Stimulated activated CD4-positive, alpha-beta T cell treated with anti-CD3 and anti-CD28 coated beads, TNF-alpha, amount 100 ng/mL, for 1 hour (primary cell): ENCODE measurements around the gene TTC21A.

Source experiments
- DNase-seq, 3 donors: peaks; one replicate each; pipeline ENCODE4 v3.0.0-alpha.2; 2020; ENCODE audit warnings: low read depth in 3 of 3, low spot score in 1 of 3

TTC21A gene

DNA sequence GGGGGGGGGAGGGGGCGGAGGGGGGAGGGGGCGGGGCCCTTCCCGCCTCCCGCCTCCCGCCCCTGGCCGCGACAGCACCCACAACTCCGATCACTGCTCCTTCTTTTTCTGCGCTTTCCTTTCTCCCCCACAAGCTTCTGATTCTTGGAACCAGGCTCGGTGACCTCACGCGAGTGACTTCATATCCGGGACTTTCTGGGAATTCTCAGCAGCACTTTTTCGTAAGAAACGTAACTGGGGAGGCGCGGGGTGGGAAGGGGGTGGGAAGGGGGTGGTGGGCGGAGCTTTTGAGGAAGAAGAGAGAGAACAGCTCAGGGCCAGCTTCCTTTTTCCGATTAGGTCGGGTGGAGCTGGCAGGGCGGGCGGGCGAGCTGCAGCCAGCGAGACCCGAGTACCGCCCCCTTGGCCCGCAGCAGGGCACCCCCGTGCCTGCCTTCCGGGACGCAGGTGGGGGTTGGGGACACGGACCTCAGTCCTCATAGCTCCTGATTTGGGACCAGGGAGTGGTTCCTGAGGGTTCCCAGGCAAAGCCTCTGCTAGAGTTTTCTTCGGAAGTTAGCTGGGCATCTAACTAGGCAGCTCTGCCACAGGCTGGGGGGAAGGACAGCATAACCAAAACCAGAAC, 70.3 kb downstream of the TTC21A start:
- peak; percentile 17 to 47 (median 32) for DNase-seq

DNA sequence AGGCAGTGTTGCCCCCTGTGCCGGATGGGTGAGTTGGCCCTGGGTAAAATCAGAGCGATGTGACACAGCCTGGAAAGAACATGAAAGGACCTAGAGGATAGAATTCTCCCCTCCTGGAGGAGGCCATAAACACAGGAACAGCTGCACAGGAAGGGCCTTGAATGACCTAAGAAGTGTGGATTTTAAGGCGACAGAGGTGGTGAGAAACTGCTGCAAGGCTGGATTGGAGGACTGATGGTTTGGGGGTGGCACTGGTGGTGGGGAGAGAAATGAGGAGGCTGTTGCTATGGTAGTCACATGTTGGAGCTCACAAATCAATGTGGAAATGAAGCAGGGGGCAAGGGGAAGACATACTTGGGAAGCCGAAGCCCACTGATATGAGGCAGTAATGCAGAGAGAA, 71.1 kb downstream of the TTC21A start:
- no peak for DNase-seq

DNA sequence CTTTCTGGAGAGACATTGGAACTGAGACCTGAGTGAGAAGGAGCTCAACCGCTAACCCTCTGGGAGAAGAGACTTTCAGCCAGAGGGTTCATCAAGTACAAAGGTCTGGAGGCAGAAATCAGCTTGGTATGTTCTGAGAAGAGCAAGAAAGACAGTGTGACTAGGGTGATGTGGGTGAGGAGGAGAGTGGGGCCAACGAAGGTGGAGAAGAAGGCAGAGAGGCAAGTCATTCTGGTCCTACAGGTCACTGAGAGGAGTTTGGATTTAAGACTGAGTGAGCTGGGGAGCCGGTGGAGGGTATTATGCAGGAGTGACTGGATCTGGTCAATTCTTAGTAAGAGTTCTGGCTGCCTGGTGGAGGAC, 72.7 kb downstream of the TTC21A start:
- DNase-seq, result no peak

DNA sequence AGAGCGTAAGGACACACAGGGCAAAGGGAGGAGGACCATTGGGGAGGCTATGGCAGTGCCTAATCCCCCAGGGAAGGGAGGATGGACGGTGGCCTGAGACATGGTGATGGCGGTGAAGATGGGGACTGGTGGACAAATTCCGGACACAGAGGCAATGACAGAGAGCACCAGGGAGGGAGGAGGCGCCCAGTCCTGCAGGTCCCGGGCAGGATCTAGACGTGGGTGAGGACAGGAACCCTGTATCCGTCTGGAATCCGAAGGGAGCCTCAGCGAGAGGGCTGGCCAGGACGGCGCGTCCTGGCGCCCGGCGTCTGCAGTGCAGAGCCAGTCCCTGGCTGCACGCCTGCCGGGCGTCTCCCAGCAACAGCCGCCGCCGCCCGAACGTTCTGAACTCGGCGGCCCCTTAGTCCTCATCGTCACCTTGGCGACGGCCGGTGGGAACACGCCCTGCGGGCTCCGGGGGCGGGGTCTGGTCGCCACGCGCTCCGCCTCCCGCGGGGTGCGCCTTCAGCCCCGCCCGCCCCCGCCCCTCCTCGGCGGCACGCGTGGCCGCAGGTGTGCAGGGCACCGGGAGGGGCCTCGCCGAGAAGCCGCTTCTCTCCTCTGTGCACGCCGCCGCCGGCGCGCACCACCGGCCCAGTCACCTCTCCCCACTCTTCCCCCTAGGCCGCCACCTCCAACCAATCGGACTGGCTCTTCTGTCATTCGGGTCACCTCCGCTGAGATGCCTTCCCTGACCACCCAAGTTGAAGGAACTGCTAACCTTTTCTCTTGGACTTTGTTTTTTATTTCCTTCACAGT, 73.3 kb downstream of the TTC21A start:
- DNase-seq, result peak; percentile 66 to 77 (median 75)

DNA sequence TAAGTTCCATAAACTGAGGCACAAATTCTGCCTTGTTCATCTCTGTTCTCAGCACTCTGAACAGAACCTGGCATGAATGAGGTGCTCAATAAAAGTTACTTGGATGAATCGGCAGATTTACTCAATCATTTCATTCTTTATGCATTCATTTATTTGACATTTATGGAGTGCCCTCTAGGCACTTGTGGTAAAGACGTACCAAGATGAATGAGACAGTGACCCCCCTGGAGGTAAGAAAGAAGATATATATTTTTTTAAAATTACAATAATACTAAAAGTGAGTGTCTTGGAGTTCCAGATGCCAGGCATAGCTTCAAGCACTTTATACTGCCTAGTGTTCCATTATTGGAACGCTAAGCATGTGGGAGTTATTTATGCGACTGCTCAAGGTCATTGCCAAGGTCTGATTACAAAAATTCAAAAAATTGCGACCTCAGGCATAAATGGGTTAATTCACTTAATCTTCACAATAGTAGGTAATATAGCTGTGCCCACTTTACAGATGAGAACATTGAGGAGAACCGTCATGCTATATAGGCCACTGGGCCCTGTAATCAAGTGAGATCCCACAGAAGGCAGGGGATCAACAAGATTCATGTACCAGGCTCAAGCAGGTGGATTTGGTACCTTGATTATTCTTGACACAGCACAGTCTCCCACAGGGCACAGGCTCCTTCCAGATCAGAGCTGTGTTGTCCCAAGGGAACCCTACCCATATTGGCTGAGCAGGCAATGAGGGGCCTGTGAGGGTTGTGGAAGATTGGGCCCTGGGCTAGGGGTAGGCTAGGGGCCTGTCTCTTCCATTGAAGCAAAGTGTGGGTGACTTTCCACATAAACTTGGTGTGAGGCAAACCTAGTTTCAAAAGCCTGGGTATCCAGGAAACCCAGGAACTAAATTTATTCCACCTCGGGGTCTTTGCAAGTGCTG, 74.2 kb downstream of the TTC21A start:
- DNase-seq, result no peak

DNA sequence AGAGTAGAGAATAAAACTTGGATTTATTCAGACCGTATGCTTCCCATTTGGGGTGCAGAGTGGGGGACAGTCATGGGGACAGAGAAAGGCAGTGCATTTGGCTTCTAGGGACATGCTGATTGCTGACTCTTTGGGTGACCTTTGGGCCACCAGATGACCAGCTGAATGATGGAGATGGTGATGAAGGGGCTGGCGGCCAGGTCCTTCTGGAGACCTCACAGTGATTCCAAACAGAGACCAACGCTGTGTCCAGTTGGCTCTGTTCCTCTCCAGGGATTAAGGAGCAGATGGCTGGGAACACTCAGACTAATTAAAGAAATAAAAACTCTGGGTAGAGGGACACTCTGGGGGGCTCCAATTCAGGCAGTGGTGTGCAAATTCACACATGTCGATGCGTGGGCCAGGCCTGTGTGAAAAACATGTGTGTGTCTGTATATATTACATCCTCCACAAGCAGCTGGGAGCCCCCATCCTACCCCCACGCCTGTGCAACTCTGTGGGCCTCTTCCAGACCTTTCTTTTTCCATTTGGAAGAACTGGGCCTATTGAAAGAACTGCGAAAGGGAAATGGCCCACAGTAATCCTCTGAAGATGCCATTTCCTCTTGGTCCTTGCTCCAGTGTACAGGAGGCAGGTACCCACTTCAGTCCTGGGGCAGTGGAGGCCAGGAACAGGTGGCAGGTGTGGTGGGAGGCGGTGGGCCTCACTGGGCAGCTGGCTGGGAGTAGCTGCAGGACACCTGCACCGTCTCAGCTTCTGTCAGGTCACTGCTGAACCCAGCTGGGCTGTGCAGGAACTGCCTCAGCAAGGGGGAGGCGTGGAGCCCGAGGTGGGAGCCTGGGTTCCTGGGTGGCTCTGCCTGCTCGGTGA, 76.0 kb downstream of the TTC21A start:
- DNase-seq, result no peak

DNA sequence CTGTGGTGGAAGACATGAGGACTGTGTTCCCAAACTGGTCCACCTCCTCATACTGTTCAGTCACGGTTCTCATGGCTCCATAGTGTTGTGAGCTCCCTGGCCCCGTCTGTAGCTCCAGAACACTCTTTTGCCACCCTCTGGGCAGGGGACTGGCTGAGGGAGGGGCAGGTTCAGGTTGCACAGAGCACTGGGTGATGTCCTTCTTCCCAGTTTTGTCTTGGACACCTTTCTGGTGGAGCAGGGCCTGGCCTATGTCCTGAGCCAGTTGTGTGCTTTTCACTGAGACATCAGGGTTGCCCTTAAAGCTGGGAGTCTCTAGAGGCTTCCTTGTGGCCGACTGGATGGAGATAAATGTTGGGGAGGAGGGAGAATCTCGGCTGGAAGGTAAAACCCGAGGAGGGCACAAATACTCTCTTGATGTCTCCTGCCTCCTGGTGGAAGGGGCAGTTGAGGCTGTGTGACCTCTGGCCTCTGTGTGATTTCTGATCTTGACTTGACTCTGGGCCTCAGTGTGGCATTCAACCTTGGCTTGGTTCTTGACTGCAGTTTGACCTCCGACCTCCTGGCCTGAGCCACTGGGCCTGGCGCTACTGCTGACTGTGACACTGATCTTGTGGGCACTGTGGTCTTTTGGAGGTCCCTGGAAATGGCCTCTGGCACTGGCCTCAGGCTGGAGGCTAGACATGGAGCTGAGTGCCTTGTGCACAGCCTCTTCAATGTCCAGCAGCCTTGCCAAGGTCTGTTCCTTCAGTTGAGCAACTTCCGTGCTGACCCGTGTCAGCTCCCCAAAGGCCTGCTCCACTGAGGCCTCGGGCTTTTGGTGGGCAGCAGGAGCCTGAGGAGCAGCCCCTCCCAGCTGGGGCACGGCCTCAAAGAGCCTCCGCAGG, 76.8 kb downstream of the TTC21A start:
- DNase-seq, result no peak

DNA sequence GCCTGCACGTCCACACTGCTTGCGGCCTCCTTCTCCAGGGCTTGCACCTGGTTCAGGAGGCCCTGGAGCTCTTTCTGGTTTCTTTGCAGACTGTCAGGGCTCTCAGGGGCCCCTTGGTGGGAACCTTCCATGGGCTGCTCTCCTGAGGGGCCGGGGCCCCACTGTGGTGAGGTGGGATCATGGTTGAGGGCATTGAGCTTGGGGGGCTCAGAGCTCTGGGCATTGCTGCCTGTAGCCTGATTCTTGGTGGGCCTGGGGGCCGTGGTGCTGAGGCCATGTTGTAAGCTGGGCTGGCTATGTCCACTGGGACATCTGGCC, 77.4 kb downstream of the TTC21A start:
- no peak for DNase-seq

DNA sequence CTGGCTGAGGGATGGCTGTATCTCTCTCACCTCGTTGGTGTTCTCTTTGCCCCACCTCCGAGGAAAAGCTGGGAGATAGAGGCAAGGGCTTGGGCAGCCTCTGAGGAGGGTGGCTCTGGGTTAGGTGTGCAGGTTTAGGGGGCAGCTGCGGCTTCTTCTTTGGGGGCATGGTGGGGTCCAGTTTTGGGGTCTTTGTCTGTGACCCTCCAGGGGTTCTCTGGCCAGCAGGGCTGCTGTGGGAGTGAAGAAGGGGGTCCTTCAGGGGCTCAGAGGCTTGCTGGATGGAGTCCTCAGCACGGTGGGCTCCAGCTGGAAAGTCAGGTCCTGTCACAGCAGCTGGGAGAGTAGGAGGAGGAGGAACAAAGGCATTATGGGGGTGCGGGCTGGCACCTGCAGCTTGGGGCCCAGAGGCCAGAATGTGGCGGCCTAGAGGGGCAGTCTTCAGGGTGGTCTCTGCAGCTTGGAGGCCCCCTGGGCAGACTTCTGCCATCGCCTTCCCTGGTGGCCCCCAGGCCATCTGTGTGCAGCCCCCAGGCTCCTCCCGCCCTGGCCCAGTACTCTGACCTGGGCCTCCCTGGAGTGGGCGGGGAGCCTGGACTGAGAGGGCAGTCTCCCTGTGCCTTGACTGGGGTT, 78.0 kb downstream of the TTC21A start:
- DNase-seq, result no peak

DNA sequence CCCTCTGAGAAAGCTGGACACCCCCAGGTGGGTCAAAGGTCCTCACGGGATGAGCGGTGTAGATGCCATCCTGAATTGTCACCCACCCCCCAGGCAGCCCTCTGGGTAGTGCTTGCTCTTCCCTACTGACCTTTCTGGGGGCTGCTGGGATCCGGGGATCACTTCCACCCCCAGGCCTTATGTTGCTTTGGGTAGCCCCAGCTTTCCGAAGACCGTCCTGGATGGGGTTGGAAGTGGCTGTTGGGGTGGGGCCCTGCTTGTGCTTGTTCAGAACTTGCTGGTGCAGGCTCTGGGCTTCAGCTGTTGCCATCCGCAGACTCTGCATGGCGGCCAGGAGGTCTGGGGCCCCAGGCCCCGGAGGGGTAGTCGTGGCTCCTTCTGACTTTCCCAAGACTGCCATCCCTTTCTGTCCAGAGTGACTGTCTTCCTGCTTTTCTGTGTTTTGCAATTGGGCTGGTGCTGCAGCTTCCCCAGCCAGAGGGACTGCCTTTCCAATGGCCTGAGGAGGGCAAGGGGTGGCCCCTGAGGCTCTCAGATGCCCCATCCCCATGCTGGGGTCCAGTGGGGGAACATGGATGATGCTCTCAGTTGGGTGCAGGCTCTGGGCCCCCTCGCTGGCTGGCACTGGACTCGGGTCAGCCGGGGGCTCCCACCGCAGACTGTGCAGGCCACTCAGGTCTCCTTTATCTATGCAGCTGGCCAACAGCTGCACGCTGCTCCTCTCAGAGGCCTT, 78.6 kb downstream of the TTC21A start:
- DNase-seq, result no peak

DNA sequence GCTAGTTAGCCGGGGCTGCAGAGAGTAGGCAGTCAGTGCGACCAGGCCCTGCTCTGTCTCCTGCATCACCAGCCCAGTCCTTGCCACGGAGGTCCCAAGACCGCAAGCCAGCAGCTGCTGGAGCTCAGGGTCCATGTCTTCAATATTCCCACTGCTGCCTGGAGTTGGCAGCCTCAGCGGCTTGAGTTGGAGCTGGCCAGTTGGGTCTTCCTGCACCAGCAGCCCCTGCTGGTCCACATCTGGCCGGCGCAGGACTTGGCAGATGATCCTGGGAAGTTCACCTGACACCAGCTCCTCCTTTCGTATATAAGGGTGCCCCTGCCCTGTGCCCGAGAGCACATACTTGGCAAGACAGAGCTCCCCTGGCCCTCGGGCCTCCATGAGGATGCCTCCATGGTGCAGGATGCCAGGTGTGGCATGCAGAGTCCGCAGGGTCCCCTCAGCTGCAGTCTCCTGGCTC, 79.2 kb downstream of the TTC21A start:
- no peak for DNase-seq

DNA sequence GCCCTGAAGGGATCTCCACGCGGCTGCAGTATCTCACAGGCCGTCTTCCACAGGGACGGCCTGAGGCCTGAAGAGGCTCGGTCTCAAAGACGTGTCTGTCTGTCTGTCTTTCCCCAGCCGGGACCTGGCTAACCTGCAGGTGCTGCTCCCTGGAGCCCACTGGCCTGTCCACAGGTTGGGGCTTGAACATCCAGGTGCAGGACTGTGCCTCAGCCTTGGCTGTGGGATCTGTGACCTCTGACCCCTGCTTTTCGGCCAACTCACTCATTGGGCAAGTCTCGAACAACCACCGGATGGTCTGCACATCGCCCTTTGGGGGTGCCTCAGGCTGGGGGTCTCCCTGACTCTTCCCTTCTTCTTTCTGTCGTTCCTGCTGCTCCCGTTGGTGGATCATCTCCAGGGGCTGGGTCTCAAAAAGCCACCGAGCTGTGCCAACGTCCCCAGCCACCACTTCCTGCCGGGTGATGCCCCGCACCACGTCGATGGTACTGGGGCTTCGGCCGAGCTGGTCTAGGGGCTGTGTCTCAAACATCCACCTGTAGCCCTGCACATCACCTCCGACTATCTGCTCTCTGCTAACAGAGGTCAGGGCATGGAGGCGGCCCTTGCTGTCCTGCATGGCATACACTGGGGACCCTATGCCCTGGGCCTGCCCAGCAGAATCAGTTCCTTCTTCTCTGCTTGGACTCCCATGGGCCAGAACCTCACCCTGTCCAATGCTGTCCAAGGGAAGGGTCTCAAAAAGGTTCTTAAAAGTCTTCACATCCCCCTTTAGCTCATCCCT, 80.1 kb downstream of the TTC21A start:
- no peak for DNase-seq
